Psoas muscle (tissue), 8 donors: ENCODE results near the gene TKTL2. TPM values are rescaled to one million over a fixed set of nuclear protein-coding genes. Genes with fewer than 3 reads are reported as not detected.

Source experiments
- ATAC-seq, 4 donors: fragments of 200-7000 bp; cut with Tn5 transposase; one replicate each; pipeline ENCODE4 v1.9.1; 2020; ENCODE audit warnings: moderate library complexity in 3 of 4, mild to moderate bottlenecking in 2 of 4
- DNase-seq, 2 donors: peaks; one replicate each; pipeline ENCODE4 v3.0.0-alpha.2; 2020
- H3K27ac ChIP-seq: fragments of 200-600 bp; one replicate; pipeline ENCODE4 v1.8.0; 2022
- H3K27me3 ChIP-seq, 3 donors: fragments of 200-600 bp in 1 of 3; one replicate each; pipeline versions ENCODE4 v1.6.1 to v1.8.0; 2013 to 2022; ENCODE audit warnings: low read length in 2 of 3, mild to moderate bottlenecking in 2 of 3, moderate library complexity in 1 of 3; ENCODE audit not compliant: insufficient read depth in 3 of 3
- H3K36me3 ChIP-seq, 2 donors: fragments of 200-600 bp in 1 of 2; one replicate each; pipeline versions ENCODE4 v1.6.1 to v1.8.0; 2013 to 2022; ENCODE audit warnings: low read depth in 1 of 2, mild to moderate bottlenecking in 1 of 2, moderate library complexity in 1 of 2; ENCODE audit not compliant: insufficient read depth in 1 of 2
- H3K4me1 ChIP-seq: fragments of 200-600 bp; one replicate; pipeline ENCODE4 v1.8.0; 2022
- H3K4me3 ChIP-seq: fragments of 200-600 bp; one replicate; pipeline ENCODE4 v1.8.0; 2022; ENCODE audit warnings: mild to moderate bottlenecking
- H3K9me3 ChIP-seq: fragments of 200-600 bp; one replicate; pipeline ENCODE4 v1.8.0; 2022
- WGBS, 3 donors: extraction: QIAGEN DNeasy Blood & Tissue Kit; methylation state at CpG; one replicate each; pipeline versions ENCODE4 v1.1.6 to v1.1.7; 2013; 5-methylcytosine and 5-hydroxymethylcytosine counted together
- intact Hi-C, 2 donors: fragments of 100-400 bp; cut with DNase I; formaldehyde crosslinking; loops; one replicate each; pipeline versions ENCODE4 v1.11.0 to v1.14.2; 2022
- long read RNA-seq, 2 donors: library from polyadenylated mRNA; unstranded; transcript quantifications; one replicate each; pipeline ENCODE4 v2.0.0, GENCODE V29; 2021
- polyA plus RNA-seq, 3 donors: library from polyadenylated mRNA; stranded (reverse); fragments of 200-250 nt; gene quantifications; one replicate each; pipeline ENCODE4 v1.2.3, GENCODE V29; 2013
- total RNA-seq, 4 donors: library from RNA; stranded (reverse); fragmentation: NEBNext Ultra II Directional in 2 of 4; extraction: Animal tissue kit (Norgen Biotek cat#: 25700) in 2 of 4; gene quantifications; one replicate each; pipeline versions ENCODE4 v1.2.1 to v1.2.4, GENCODE V29; 2021 to 2023
- TF ChIP-seq, protein P1 (sequence below): fragments of 200-600 bp; IDR thresholded peaks from one replicate; pipeline ENCODE4 v1.8.0; 2022; ENCODE audit warnings: antibody characterized with exemption
- donor health status: healthy with polysubstance abuse.
- donor health status: DM: no; HTN: no; CAD: no; lungs with moderate emphysema.
- donor health status: Bipolar disorder and iron deficiency.
- donor health status: healthy.
- donor health status: DM: yes; HTN: yes; CAD: no.
- donor health status: DM: no; HTN: no; CAD: no.
- donor health status: DM: no; HTN: no; CAD: no.
- donor health status: DM: yes; HTN: yes; CAD: no.

Gene TKTL2, protein sequence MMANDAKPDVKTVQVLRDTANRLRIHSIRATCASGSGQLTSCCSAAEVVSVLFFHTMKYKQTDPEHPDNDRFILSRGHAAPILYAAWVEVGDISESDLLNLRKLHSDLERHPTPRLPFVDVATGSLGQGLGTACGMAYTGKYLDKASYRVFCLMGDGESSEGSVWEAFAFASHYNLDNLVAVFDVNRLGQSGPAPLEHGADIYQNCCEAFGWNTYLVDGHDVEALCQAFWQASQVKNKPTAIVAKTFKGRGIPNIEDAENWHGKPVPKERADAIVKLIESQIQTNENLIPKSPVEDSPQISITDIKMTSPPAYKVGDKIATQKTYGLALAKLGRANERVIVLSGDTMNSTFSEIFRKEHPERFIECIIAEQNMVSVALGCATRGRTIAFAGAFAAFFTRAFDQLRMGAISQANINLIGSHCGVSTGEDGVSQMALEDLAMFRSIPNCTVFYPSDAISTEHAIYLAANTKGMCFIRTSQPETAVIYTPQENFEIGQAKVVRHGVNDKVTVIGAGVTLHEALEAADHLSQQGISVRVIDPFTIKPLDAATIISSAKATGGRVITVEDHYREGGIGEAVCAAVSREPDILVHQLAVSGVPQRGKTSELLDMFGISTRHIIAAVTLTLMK
- not detected for total RNA-seq
- polyA plus RNA-seq = not detected
- long read RNA-seq, donor 1 = 0 reads
- long read RNA-seq, donor 2 = 0 reads

DNA sequence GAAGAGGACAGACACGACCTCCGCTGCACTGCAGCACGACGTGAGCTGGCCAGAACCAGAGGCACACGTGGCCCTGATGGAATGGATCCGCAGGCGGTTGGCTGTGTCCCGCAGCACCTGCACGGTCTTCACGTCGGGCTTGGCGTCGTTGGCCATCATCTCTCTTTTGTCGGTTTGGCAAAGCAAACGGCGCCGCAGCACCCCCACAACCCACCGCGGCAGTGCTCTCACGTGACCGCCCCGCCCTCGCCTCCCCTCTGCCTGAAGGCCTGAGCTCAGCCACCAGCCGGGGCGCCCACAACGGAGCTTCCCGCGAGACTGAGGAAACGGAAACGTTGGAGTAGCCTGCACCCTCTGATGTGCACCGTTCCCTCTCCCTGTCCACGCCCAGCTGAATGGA lies at the start of gene TKTL2:
Gene TKTL2 (minus strand): TSS at position 179 of the 400 bp plus-strand sequence. CDS start 20 bp downstream, at position 159.
- intact Hi-C loops = no loop called here
- Histone ChIP-seq H3K4me3 (no peak within 1 kb of the TSS), H3K36me3 (no peaks in the 10 kb centered on the region), H3K4me1 (no peaks in the 10 kb centered on the region), H3K9me3 (no peaks in the 10 kb centered on the region), H3K27ac (no peak within 1 kb of the TSS), H3K27me3 (no peaks in the 10 kb centered on the region)
- TF ChIP-seq, protein P1, sequence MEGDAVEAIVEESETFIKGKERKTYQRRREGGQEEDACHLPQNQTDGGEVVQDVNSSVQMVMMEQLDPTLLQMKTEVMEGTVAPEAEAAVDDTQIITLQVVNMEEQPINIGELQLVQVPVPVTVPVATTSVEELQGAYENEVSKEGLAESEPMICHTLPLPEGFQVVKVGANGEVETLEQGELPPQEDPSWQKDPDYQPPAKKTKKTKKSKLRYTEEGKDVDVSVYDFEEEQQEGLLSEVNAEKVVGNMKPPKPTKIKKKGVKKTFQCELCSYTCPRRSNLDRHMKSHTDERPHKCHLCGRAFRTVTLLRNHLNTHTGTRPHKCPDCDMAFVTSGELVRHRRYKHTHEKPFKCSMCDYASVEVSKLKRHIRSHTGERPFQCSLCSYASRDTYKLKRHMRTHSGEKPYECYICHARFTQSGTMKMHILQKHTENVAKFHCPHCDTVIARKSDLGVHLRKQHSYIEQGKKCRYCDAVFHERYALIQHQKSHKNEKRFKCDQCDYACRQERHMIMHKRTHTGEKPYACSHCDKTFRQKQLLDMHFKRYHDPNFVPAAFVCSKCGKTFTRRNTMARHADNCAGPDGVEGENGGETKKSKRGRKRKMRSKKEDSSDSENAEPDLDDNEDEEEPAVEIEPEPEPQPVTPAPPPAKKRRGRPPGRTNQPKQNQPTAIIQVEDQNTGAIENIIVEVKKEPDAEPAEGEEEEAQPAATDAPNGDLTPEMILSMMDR = no peak
- ATAC-seq = no peak
- 89 to 92% (median 90%) methylated on average over 32 of the region's 32 CpGs for WGBS, 3 donors
- DNase-seq = no peak

DNA sequence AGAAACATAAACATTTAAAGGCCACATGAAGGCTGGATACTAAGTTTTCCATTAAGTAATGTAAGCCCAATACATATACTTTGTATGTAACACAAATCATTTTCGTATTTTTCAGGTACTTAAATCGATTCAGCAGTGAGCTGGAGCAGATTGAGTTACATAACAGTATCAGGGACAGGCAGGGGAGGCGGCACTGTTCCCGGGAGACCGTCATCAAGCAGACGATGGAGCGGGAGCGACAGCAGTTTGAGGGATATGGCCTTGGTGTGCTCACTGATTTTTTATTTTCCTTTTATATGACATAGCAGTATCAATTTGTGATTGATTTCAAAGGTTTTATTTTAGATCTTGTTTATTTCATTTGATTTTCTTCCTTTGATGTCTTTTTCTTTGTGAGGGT lies 41.6 kb upstream of the TKTL2 start:
- Histone ChIP-seq H3K4me3 (no peak overlapping the region), H3K27me3 (no peaks in the 10 kb centered on the region), H3K4me1 (no peaks in the 10 kb centered on the region), H3K9me3 (no peaks in the 10 kb centered on the region), H3K27ac (no peak overlapping the region), H3K36me3 (peaks cover 3 to 77% of the 10 kb centered on the region in 2 donors)
- TF ChIP-seq, protein P1 = no peak
- intact Hi-C loops = no loop called here
- DNase-seq = no peak
- 87 to 91% (median 91%) methylated on average over 8 of the region's 8 CpGs for WGBS, 3 donors
- ATAC-seq = no peak

DNA sequence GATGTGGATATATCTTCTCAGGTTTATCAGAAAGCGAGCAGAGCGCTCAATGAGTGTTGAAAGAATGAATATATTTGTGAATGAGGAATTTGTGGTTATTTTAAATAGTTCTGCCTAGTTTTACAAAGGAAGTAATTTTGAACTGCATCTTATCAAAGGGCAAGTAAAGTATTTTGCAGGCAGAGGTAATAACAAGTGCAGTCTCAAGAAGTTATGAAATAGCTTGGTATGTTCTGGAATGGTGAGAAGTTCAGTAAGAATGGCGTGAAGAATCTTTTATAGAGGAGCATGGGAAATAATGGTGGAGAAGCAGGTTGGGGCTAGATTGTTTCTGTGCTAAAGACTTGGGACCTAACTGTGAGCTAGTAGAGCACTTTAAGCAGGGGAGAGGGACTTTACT lies 31.8 kb upstream of the TKTL2 start:
- Histone ChIP-seq H3K27me3 (no peaks in the 10 kb centered on the region), H3K36me3 (peaks cover 0 to 34% of the 10 kb centered on the region in 2 donors), H3K4me1 (no peaks in the 10 kb centered on the region), H3K4me3 (no peak overlapping the region), H3K27ac (no peak overlapping the region), H3K9me3 (no peaks in the 10 kb centered on the region)
- TF ChIP-seq, protein P1 = no peak
- no peak for DNase-seq
- no peak for ATAC-seq
- 90 to 98% (median 94%) methylated on average over 3 of the region's 3 CpGs for WGBS, 3 donors
- intact Hi-C loops = no loop called here

DNA sequence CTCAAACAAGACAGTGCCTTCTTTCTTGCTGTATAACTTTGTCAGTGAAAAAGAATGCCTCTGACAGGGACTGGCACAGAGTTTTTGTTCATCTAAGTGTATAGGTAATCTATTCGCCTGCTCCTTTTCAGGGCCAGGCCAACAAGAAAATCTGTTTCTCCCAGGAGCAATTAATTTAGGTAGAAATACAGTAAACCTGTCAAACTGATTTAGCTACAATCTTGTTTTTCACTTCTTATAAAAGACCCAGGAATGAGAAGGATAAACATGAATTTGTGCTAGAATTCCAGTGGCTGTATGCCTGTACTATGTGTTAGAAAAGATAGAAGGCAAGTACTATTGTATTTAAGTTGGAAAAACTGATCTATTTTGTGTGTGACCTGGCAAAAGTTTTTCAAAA lies 27.0 kb upstream of the TKTL2 start:
- no peak overlapping the region for H3K4me3 ChIP-seq
- H3K36me3 ChIP-seq = no peaks in the 10 kb centered on the region
- intact Hi-C loops = no loop called here
- no peak overlapping the region for H3K27ac ChIP-seq
- H3K27me3 ChIP-seq = no peaks in the 10 kb centered on the region
- WGBS, 3 donors = 94 to 100% (median 95%) methylated on average over 1 of the region's 1 CpG
- no peaks in the 10 kb centered on the region for H3K9me3 ChIP-seq
- DNase-seq (no peak), ATAC-seq (no peak)
- TF ChIP-seq, protein P1 = no peak
- peaks cover 4% of the 10 kb centered on the region for H3K4me1 ChIP-seq
